Osteocyte (in vitro differentiated cells): ENCODE results near the gene AEBP2. TPM values are rescaled to one million over a fixed set of nuclear protein-coding genes. Genes with fewer than 3 reads are reported as not detected.
"Not testable (repeated sequence)": the region's sequence is repeated elsewhere in the genome, so short reads cannot be mapped to it uniquely, and the experiment has no call there.

Experiments
- DNase-seq: peaks from one replicate; pipeline ENCODE4 v3.0.0; 2021; ENCODE audit warnings: mixed read lengths; ENCODE audit not compliant: unreplicated experiment; ENCODE audit errors: extremely low spot score
- H3K27ac Mint-ChIP-seq: one replicate; pipeline ENCODE4 v1.8.0; 2021; ENCODE audit warnings: mild to moderate bottlenecking, mixed read lengths; ENCODE audit not compliant: unreplicated experiment
- H3K27me3 Mint-ChIP-seq: one replicate; pipeline ENCODE4 v1.8.0; 2021; ENCODE audit warnings: mixed read lengths; ENCODE audit not compliant: unreplicated experiment
- H3K36me3 Mint-ChIP-seq: one replicate; pipeline ENCODE4 v1.8.0; 2021; ENCODE audit warnings: mixed read lengths; ENCODE audit not compliant: unreplicated experiment
- H3K4me1 Mint-ChIP-seq: one replicate; pipeline ENCODE4 v1.8.0; 2021; ENCODE audit warnings: mixed read lengths; ENCODE audit not compliant: unreplicated experiment
- H3K4me3 Mint-ChIP-seq: one replicate; pipeline ENCODE4 v1.8.0; 2021; ENCODE audit warnings: mild to moderate bottlenecking, moderate library complexity, mixed read lengths; ENCODE audit not compliant: unreplicated experiment
- H3K9me3 Mint-ChIP-seq: one replicate; pipeline ENCODE4 v1.8.0; 2021; ENCODE audit warnings: mixed read lengths; ENCODE audit not compliant: unreplicated experiment
- CTCF ChIP-seq: fragments of 200-600 bp; sonication (generic); IDR thresholded peaks from 2 replicates; pipeline ENCODE4 v1.5.0; 2021; ENCODE audit warnings: antibody characterized with exemption, mild to moderate bottlenecking, moderate library complexity
- total RNA-seq: library from RNA; stranded (reverse); gene quantifications from 2 replicates; pipeline ENCODE4 v1.2.1, GENCODE V29; 2021

Gene AEBP2
- total RNA-seq, 1 donor from 2014 or later: 33.5 TPM

DNA sequence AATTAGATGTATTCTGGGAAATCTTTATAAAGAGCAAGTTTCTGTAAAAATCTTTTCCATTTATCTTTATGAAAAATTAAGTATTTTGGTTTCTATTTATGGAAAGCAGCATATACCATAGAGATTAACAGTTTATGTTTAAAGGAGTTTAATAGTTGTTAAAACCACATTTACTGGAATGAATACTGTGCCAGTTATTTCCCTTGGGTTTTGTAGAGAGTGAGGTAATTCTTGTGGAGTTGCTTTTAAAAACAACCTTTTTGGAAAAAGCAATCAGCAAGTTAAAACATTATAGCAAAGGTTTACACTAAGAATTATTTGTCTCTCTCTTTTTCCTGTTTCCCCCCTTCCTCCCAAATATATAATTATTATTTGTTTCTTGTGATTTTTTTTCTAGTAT is 34.9 kb downstream of the AEBP2 start:
- no peaks in the 10 kb centered on the region for H3K9me3 Mint-ChIP-seq

GRCh38 chr12:19475884-19476505 is 36.7 kb downstream of the AEBP2 start:
- not testable (repeated sequence) for DNase-seq, H3K27ac Mint-ChIP-seq, H3K9me3 Mint-ChIP-seq, H3K4me3 Mint-ChIP-seq, H3K27me3 Mint-ChIP-seq
- peaks cover 57% of the 10 kb centered on the region for H3K36me3 Mint-ChIP-seq
- H3K4me1 Mint-ChIP-seq: peaks cover 42% of the 10 kb centered on the region

More for the DNA sequence above, 34.9 kb downstream of the AEBP2 start:
- no peaks in the 10 kb centered on the region for H3K27me3 Mint-ChIP-seq
- no peak overlapping the region for H3K27ac Mint-ChIP-seq
- H3K4me1 Mint-ChIP-seq: peaks cover 45% of the 10 kb centered on the region
- H3K4me3 Mint-ChIP-seq: no peak overlapping the region
- no peak for TF ChIP-seq CTCF
- DNase-seq: no peak
- H3K36me3 Mint-ChIP-seq: peaks cover 42% of the 10 kb centered on the region

GRCh38 chr12:19477071-19477470 is 37.8 kb downstream of the AEBP2 start:
- Mint-ChIP-seq H3K27me3 (no peaks in the 10 kb centered on the region), H3K9me3 (peaks cover 7% of the 10 kb centered on the region), H3K4me1 (peaks cover 47% of the 10 kb centered on the region), H3K36me3 (peaks cover 63% of the 10 kb centered on the region), H3K27ac (no peak overlapping the region), H3K4me3 (no peak overlapping the region)
- no peak for DNase-seq
- no peak for TF ChIP-seq CTCF

DNA sequence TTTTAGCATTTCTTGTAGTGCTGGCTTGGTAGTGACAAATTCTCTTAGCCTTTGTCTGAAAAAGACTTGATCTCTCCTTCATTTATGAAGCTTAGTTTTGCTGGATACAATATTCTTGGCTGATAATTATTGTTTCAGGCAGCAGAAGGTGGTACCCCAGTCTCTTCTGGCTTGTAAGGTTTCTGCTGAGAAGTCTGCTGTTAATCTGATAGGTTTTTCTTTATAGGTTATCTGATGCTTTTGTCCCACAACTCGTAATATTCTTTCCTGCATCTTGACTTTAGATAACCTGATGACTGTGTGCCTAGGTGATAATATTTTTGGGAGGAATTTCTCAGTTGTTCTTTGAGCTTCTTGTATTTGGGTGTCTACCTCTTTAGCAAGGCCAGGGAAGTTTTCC is 41.2 kb downstream of the AEBP2 start:
- no peak for TF ChIP-seq CTCF
- H3K27ac Mint-ChIP-seq: no peak overlapping the region
- DNase-seq: no peak
- H3K9me3 Mint-ChIP-seq: peaks cover 7% of the 10 kb centered on the region
- peaks cover 59% of the 10 kb centered on the region for H3K36me3 Mint-ChIP-seq
- no peaks in the 10 kb centered on the region for H3K27me3 Mint-ChIP-seq
- H3K4me1 Mint-ChIP-seq: peaks cover 45% of the 10 kb centered on the region
- no peak overlapping the region for H3K4me3 Mint-ChIP-seq

- Mint-ChIP-seq H3K4me1 (peaks cover 34% of the 10 kb centered on the region), H3K4me3 (no peak overlapping the region), H3K27ac (peak overlapping the region; percentile 78)
Measured at GRCh38 chr12:19482036-19482435, 42.7 kb downstream of the AEBP2 start.

More at GRCh38 chr12:19482036-19482435, 42.7 kb downstream of the AEBP2 start:
- H3K27me3 Mint-ChIP-seq: no peaks in the 10 kb centered on the region
- peaks cover 55% of the 10 kb centered on the region for H3K36me3 Mint-ChIP-seq
- peaks cover 7% of the 10 kb centered on the region for H3K9me3 Mint-ChIP-seq
- DNase-seq: no peak
- no peak for TF ChIP-seq CTCF
